ENCODE data around the gene GLB1L2. TPM values are rescaled to one million over a fixed set of nuclear protein-coding genes. Genes with fewer than 3 reads are reported as not detected.

The GLB1L2 gene
- total and polyA plus RNA-seq, 2 of the 13 experiments (the other 11 are each of a cell fraction or from before 2014, with no cell fraction given): 0.59 to 0.69 TPM

GRCh38 chr11:134282121-134283045 is 49.4 kb upstream of the GLB1L2 start:
- Histone ChIP-seq H3K9ac (ENCODE audit: insufficient read depth, low read depth, low read length) (no peak overlapping the region), H3K4me3 (replicated peaks in 1 of 3; ENCODE audit: insufficient read depth in 1 of 3, low read depth in 2 of 3, low read length in 3 of 3) (no peak overlapping the region), H2AFZ (ENCODE audit: low read length) (no peak overlapping the region), H3K36me3 (replicated peaks in 1 of 2; ENCODE audit: control insufficient read depth in 1 of 2, insufficient read depth in 2 of 2, low read length in 2 of 2) (no peaks in the 10 kb centered on the region), H3K27ac (ENCODE audit: extremely low read length, insufficient read depth, low read length) (no peak overlapping the region), H3K27me3 (ENCODE audit: control insufficient read depth in 1 of 2, insufficient read depth in 2 of 2, low read length in 2 of 2) (peaks cover 3 to 46% of the 10 kb centered on the region in 2 experiments; a peak in 4 of 5 replicates), H3K79me2 (ENCODE audit: insufficient read depth, low read length) (no peaks in the 10 kb centered on the region), H3K9me3 (ENCODE audit: low read length) (no peaks in the 10 kb centered on the region), H3K4me1 (ENCODE audit: insufficient read depth, low read length) (no peaks in the 10 kb centered on the region), H4K20me1 (ENCODE audit: insufficient read depth, low read length) (no peaks in the 10 kb centered on the region), H3K4me2 (ENCODE audit: low read depth, low read length) (no peak overlapping the region)
- ChIA-PET POLR2A (no interaction called here), CTCF (ENCODE audit: low intra/inter-chr PET ratio, low total read pairs) (no interaction called here)
- in situ Hi-C loops (cut with HindIII; ENCODE audit: extremely low pct_ligation_motif_present, low pct_unique_long_range_greater_than_20kb) (no loop called here), intact Hi-C loops (cut with micrococcal nuclease; ENCODE audit: unreplicated experiment) (no loop called here)
- no peak for DNase-seq (ENCODE audit: low spot score)
- TF ChIP-seq HOXA5 (CRISPR knock-in tag; IDR thresholded peaks at IDR 0.05): no peak
- no peak for TF ChIP-seq ZNF652 (CRISPR knock-in tag; IDR thresholded peaks at IDR 0.05; ENCODE audit: borderline replicate concordance, low read depth)
- TF ChIP-seq, protein P1, sequence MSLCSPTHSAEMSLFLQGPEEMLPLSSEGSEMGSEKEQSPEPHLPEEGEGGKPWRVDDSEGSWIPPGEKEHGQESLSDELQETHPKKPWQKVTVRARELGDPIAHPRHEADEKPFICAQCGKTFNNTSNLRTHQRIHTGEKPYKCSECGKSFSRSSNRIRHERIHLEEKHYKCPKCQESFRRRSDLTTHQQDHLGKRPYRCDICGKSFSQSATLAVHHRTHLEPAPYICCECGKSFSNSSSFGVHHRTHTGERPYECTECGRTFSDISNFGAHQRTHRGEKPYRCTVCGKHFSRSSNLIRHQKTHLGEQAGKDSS (CRISPR knock-in tag; IDR thresholded peaks at IDR 0.05; ENCODE audit: borderline replicate concordance, low read depth): no peak
- TF ChIP-seq ZNF180 (CRISPR knock-in tag; IDR thresholded peaks at IDR 0.05; ENCODE audit: borderline replicate concordance, low read depth): no peak
- TF ChIP-seq ZHX1 (CRISPR knock-in tag; IDR thresholded peaks at IDR 0.05; ENCODE audit: low read depth): no peak
- TF ChIP-seq, protein P2, sequence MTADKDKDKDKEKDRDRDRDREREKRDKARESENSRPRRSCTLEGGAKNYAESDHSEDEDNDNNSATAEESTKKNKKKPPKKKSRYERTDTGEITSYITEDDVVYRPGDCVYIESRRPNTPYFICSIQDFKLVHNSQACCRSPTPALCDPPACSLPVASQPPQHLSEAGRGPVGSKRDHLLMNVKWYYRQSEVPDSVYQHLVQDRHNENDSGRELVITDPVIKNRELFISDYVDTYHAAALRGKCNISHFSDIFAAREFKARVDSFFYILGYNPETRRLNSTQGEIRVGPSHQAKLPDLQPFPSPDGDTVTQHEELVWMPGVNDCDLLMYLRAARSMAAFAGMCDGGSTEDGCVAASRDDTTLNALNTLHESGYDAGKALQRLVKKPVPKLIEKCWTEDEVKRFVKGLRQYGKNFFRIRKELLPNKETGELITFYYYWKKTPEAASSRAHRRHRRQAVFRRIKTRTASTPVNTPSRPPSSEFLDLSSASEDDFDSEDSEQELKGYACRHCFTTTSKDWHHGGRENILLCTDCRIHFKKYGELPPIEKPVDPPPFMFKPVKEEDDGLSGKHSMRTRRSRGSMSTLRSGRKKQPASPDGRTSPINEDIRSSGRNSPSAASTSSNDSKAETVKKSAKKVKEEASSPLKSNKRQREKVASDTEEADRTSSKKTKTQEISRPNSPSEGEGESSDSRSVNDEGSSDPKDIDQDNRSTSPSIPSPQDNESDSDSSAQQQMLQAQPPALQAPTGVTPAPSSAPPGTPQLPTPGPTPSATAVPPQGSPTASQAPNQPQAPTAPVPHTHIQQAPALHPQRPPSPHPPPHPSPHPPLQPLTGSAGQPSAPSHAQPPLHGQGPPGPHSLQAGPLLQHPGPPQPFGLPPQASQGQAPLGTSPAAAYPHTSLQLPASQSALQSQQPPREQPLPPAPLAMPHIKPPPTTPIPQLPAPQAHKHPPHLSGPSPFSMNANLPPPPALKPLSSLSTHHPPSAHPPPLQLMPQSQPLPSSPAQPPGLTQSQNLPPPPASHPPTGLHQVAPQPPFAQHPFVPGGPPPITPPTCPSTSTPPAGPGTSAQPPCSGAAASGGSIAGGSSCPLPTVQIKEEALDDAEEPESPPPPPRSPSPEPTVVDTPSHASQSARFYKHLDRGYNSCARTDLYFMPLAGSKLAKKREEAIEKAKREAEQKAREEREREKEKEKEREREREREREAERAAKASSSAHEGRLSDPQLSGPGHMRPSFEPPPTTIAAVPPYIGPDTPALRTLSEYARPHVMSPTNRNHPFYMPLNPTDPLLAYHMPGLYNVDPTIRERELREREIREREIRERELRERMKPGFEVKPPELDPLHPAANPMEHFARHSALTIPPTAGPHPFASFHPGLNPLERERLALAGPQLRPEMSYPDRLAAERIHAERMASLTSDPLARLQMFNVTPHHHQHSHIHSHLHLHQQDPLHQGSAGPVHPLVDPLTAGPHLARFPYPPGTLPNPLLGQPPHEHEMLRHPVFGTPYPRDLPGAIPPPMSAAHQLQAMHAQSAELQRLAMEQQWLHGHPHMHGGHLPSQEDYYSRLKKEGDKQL (CRISPR knock-in tag; IDR thresholded peaks at IDR 0.05; ENCODE audit: low read depth): no peak
- no peak for TF ChIP-seq ZNF232 (CRISPR knock-in tag; IDR thresholded peaks at IDR 0.05; ENCODE audit: borderline replicate concordance)
- no peak for TF ChIP-seq ZNF124 (CRISPR knock-in tag; IDR thresholded peaks at IDR 0.05)
- no peak for TF ChIP-seq SUZ12 (IDR thresholded peaks at IDR 0.05; ENCODE audit: low read depth, low read length)
- TF ChIP-seq ARNTL (CRISPR knock-in tag; IDR thresholded peaks at IDR 0.05): no peak
- no TSS peak for BruUV-seq (replicated peaks)
- ATAC-seq: no peak
- FAIRE-seq: no peak
- 43% methylated on average over 22 of the region's 22 CpGs for WGBS (ENCODE audit: low lambda C conversion rate)
